Upper lobe of left lung (tissue), 4 donors: Measurements from ENCODE around the gene SRGAP3.

ENCODE experiments used
- CTCF ChIP-seq, 6 experiments: fragments of 450-650 bp in 4 of 6; fragments of 200-600 bp in 2 of 6; sonication (generic) in 2 of 6; IDR thresholded peaks; one replicate each; pipeline ENCODE4 v1.5.1; 2016 to 2019; ENCODE audit warnings: antibody characterized with exemption in 6 of 6
- EP300 ChIP-seq, 4 donors: sonication (generic); formaldehyde crosslinking; IDR thresholded peaks; one replicate each; pipeline ENCODE4 v1.5.1; 2017; ENCODE audit warnings: antibody characterized with exemption in 4 of 4, control low read depth in 2 of 4
- POLR2A ChIP-seq, 4 donors: fragments of 450-650 bp; IDR thresholded peaks; one replicate each; pipeline ENCODE4 v1.5.1; 2016 to 2017; ENCODE audit warnings: antibody characterized with exemption in 4 of 4, mild to moderate bottlenecking in 2 of 4

GRCh38 chr3:9214185-9214584 lies 35.3 kb downstream of the SRGAP3 start:
- TF ChIP-seq CTCF (IDR thresholded peaks at IDR 0.05) (no peak), POLR2A (IDR thresholded peaks at IDR 0.05) (no peak), EP300 (IDR thresholded peaks at IDR 0.05) (no peak)
